GM21447 (cell line): Measurements from ENCODE around the gene SHISA5.
A peak's percentile ranks its signal among the peaks of the same experiment; 100 is the strongest.
"Not testable (repeated sequence)": the region's sequence is repeated elsewhere in the genome, so short reads cannot be mapped to it uniquely, and the experiment has no call there.

Experiments
- ATAC-seq: cut with Tn5 transposase; IDR thresholded peaks from one replicate; pipeline ENCODE4 v1.9.1; 2021; ENCODE audit not compliant: unreplicated experiment

SHISA5 gene

GRCh38 chr3:48504051-48504946 lies at the start of gene SHISA5:
Gene SHISA5, minus strand, starts transcription at chr3:48504174. Its CDS starts 80 bp downstream, at chr3:48504094.
- peak; percentile 47 for ATAC-seq

- ATAC-seq, result no peak
Observed at GRCh38 chr3:48553361-48553760, 49.4 kb upstream of the SHISA5 start.

- ATAC-seq, result no peak
Observed at GRCh38 chr3:48552111-48552951, 48.4 kb upstream of the SHISA5 start.

GRCh38 chr3:48551651-48552050 lies 47.7 kb upstream of the SHISA5 start:
- not testable (repeated sequence) for ATAC-seq

- ATAC-seq, result no peak
Observed at GRCh38 chr3:48548729-48549705, 45.0 kb upstream of the SHISA5 start.

GRCh38 chr3:48548126-48548525 lies 44.2 kb upstream of the SHISA5 start:
- no peak for ATAC-seq

- no peak for ATAC-seq
Observed at GRCh38 chr3:48546203-48546829, 42.3 kb upstream of the SHISA5 start.

GRCh38 chr3:48544141-48544540 lies 40.2 kb upstream of the SHISA5 start:
- no peak for ATAC-seq

- ATAC-seq, result no peak
Observed at GRCh38 chr3:48543271-48543866, 39.4 kb upstream of the SHISA5 start.

GRCh38 chr3:48538451-48538850 lies 34.5 kb upstream of the SHISA5 start:
- no peak for ATAC-seq

GRCh38 chr3:48536785-48537184 lies 32.8 kb upstream of the SHISA5 start:
- no peak for ATAC-seq

GRCh38 chr3:48536116-48536515 lies 32.1 kb upstream of the SHISA5 start:
- ATAC-seq, result no peak

- ATAC-seq, result no peak
Observed at GRCh38 chr3:48535578-48535977, 31.6 kb upstream of the SHISA5 start.

GRCh38 chr3:48532977-48533337 lies 29.0 kb upstream of the SHISA5 start:
- ATAC-seq, result no peak

GRCh38 chr3:48532271-48532976 lies 28.4 kb upstream of the SHISA5 start:
- ATAC-seq, result no peak

- ATAC-seq, result not testable (repeated sequence)
Observed at GRCh38 chr3:48530701-48531100, 26.7 kb upstream of the SHISA5 start.

GRCh38 chr3:48528754-48529153 lies 24.8 kb upstream of the SHISA5 start:
- no peak for ATAC-seq

GRCh38 chr3:48528048-48528447 lies 24.1 kb upstream of the SHISA5 start:
- no peak for ATAC-seq

GRCh38 chr3:48524970-48525369 lies 21.0 kb upstream of the SHISA5 start:
- no peak for ATAC-seq
